ENCODE results near the gene STK32C. TPM values are rescaled to one million over a fixed set of nuclear protein-coding genes. Genes with fewer than 3 reads are reported as not detected.

Gene STK32C
- total RNA-seq, 1 donor from 2014 or later = 6.1 TPM

DNA sequence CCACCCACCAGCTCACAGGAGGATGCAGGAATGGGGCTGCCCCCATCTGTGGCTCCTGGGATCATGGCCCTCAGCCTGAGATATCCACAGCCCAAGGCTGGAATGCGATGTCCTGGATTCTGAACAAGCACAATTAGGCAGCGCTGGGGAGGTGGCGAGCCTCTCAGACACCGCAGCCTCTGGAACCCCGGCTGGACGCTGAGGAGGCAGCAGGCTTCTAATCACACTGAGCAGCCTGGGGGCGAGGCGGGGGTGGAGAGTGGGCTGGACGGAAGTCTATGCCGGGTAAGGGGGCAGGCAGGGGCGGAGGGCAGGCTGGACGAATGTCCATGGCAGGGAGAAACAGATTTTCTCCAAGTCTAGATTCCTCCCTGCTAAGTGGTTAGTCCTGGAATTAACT, 64.6 kb downstream of the STK32C start:
- DNase-seq = no peak

DNA sequence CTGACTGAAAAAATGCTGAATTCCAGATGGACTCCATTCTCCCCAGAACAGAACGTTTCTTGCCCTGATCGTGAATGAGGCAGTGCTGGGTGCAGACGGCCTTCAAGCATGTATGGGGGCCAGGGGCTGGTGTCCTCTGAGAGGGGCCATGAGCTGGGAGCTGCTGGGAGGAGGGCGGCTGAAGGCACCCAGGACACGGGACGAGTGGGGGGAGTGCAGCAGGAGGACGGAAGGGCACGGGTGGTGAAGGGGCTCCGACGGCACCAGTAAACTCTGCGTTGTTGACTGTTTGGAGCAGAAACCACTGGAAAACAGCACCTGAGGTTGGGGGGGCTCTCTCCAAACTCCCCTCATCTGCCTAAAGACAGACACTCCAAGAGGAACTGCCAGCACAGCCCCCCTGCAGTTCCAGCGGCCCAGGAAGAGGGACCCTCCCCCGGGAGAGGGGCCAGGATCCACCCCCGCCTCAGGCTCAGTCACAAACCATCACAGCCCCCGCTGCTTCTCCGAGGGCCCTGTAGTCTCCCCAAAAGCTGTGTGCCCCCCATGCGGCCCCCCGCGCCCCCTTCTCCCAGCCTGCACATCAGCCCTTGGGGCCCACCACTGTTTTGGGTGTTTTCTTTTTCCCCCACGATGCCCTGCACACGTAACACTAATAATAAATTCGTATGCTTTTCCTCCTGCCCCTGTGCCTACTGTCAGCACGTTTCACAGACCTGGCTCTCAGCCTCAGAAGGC, 65.5 kb downstream of the STK32C start:
- no peak for DNase-seq

DNA sequence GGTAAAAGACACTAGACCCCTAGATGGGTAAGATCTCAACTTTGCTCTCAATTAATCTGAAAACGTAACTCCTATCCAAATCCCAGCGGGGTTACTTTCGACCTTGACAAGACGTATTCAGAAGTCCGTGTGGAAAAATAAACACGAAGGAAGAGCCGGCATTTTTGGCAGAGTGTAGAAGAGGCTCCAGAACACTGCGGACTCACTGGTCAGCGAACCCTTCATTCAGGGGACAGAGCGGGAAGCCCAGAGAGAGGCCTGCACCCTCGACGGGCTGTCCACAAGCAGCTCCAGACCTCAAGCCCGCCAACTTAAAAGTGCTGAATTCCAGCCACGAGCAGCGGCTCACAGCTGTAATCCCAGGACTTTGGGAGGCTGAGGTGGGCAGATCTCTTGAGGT, 66.3 kb downstream of the STK32C start:
- DNase-seq = no peak

DNA sequence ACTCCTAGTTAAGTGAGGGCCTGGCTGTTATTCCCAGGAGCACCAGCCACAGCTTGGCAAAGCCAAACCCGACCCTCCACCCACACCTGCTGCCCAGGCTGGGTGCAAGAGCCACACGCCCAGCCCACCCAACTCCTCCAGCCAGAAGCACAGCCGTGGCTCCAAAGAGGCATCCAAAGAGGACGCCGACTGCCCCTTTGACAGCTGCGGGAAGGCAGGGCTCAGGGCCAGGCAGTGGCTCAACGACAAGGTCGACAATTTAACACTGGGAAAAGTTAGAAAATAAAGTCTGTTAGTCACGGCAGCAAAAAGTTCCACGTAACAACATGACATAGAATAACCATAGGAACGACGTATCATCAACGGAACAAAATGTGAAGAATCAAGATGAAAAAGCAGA, 66.7 kb downstream of the STK32C start:
- no peak for DNase-seq

- no peak for DNase-seq
Measured at GRCh38 chr10:132240581-132240980, 67.2 kb downstream of the STK32C start.

GRCh38 chr10:132240156-132240555, 67.6 kb downstream of the STK32C start:
- DNase-seq = no peak

DNA sequence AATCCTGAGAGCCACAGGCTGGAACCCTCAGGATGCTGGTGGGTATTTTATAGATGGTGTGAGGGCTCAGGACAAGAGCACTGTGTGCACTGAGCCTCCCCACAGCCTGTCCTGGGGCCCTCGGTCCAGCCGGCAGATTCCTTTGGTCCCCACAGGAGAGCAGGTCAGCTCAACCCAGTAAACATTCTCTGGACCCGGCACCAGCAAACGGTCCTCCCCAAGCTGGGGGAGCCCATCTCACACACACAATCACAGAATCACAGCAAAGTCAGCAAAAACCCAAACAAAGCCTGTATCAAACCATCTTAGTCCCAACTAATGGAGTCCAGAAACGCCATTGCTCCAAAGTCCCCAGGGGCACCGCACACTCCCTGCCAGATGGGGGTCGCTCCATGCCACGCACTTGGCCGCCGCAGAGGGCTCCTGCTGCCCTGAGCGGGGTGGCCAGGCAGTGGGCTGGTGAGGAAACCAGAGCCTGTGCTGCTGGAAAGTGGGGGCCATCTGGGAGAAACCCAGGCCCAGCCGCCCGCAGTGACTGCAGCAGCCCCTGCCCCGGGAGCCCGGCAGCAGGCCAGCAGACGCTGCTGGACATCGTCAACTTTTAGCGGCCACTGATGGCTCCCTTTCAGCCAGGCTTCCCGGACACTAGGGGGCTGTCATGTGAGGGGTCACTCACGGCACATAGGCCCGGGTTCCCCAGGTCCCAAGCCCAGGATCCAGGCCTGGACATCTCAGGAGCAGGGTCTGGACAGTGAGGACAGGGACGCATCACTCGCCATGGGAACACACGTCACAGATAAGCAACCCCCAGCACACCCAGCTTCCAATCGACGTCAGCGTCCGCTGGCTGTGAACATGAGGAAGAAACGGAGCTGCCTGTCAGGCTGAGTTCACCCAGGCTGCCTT, 68.4 kb downstream of the STK32C start:
- DNase-seq = no peak

GRCh38 chr10:132238371-132239125, 69.2 kb downstream of the STK32C start:
- DNase-seq = no peak

DNA sequence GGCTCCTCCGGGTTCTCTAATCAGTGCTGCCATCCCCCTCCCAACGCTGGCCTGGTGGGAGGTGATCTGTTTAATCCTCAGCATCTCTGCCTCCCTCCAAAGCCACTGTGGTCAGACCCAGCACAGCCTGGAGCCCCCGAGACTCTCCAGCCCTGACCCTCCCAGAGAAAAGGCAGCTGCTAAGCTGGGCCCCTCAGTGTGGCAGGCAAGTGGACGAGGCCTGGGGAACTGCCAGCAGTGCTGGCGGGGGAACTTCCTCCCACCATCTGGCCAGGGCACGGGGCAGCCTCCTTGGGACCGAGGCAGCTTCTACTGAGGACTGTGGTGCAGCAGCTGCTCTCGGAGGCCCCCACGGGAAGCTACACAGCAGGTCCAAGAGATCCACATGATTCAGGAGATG, 69.9 kb downstream of the STK32C start:
- DNase-seq = no peak

DNA sequence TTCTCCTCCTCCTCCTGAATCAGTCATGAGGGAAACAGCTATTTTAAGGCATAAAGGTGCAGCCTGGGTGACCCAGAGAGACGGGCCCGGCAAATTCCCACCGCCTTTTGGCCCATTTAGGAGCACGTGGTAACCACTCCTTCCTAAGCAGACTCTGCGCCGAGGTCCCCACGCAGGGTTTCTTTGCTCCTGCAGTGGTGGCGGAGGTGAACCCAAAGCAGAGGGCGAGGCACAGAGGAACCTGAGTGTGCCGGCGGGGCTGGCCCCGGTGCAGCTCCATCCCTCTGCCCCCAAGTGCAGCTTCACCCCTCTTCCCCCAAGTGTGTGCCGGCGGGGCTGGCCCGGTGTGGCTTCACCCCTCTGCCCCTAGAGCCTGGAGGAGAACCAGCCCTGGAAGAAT, 70.4 kb downstream of the STK32C start:
- DNase-seq = no peak

DNA sequence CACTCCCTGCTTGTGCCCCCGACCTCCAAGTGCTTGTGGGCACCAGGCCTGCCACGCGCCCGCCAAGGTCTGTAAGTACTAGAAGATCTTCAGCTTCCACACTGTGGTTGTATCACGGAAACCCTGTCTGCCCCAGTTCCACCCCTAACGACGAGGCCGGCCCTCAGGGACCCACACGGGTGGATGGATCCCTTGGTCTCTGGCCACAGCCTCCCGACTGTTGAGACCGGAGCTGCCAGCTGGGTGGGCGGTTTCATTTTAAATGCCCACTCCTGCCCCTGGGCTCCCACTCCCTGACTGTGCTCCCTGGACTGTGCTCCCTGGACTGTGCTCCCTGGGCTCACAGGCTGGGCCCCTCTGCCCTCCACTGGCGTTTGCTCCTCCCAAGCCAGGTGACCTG, 70.9 kb downstream of the STK32C start:
- DNase-seq = no peak

- DNase-seq = no peak
Measured at GRCh38 chr10:132236161-132236560, 71.6 kb downstream of the STK32C start.

- DNase-seq = no peak
Measured at GRCh38 chr10:132234860-132235259, 72.9 kb downstream of the STK32C start.

DNA sequence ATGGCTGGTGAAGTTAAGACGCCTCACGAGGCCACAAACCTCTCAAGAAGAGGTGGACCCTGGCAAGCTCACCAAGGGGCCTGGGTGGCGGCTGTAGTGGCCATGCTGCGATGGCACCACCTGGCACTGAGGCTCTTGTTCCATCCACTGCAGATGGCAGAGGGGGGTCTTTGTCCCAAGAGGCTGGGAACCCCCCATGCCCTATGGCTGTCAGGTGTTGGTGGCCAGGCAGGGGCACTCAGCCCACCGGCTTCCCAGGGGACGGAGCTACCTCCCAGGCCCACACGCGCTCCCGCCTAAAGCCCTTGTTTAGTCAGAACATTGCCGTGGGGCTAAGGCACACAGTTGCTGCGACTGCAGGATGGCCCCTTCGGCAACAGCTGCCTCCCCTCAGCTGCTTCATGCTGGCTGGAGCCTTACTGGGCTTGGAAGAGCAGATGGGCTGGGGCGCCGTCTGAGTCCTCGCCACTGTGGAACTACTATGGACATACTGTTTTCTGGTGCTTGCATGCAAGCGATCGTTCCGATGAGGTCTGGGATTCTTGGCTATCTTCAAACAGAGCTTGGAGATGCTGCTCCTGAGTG, 74.2 kb downstream of the STK32C start:
- no peak for DNase-seq

- DNase-seq = no peak
Measured at GRCh38 chr10:132232981-132233380, 74.8 kb downstream of the STK32C start.

- peak; percentile 45 for DNase-seq
Measured at GRCh38 chr10:132232023-132232951, 75.5 kb downstream of the STK32C start.

DNA sequence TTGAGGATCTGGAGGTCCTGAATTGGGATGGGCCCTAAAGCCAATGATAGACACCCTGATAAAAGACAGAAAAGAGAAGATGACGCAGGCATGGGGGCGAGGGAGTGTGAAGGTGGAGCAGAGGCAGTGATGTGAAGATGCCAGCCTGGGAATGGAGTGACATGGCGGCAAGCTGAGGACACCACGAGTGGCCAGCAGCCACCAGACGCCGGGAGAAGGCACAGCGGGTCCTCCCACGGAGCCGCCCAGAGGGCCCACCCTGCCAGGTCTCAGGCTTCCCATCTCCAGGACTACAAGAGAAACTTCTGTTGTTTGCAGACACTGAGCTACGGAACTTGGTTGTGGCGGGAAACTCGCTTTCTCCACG, 76.1 kb downstream of the STK32C start:
- DNase-seq = no peak

- no peak for DNase-seq
Measured at GRCh38 chr10:132230557-132231210, 77.1 kb downstream of the STK32C start.

DNA sequence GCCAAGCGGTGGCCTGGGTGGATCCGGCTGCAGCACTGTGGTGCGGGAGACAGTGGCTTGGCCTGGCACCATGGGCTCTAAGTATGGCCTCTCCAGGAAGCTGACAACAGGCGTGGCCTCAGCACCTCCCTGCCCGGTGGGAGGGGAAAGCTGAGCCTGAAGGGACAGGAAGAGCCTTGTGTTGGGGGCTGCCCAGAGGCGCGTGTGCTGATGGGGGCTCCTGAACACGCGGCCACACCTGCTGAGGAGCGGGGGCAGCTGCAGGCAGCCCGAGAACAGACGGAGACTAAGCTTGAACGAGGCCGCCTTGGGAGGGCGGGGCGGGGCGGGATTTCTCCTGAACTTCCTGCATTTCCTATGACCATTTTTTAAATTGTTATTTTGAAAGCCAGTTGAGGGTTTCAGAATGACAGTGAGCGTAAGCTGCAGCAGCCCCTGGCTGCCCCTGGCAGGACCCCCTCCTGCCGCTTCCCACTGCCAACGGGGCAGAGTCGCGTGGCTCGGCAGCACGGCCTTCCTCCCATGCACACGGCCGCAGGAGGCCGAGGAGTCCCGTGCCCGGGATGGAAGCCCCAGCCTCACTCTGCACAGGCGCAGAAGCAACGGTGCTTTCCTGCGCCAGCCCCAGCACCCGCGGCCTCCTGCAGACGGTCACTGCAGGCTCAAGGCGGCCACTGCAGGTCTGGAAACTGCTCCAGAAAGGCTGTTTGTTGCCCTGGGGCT, 77.8 kb downstream of the STK32C start:
- DNase-seq = peak; percentile 79

- no peak for DNase-seq
Measured at GRCh38 chr10:132229096-132229495, 78.7 kb downstream of the STK32C start.

DNA sequence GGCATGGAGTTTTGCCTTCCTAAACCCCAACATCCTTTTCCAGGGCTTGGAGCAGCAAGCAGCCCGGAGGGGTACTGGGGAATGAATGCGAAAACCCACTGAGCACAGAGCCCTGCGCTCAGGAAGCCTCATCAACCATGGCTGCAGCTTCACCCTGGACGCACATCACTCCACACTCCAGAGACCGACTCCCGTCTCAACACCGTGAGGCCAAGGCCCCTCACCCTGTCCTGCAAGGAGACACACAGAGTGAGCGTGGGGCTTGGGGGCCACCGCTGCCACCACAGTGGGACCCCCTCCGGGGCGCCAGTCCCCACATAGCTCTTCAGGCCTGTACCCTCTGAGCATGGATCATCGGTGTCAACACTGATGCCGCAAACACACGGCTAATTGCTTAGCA, 79.1 kb downstream of the STK32C start:
- no peak for DNase-seq

Data from dermis blood vessel endothelial cell (primary cell).